D721Med (cell line): Measurements from ENCODE around the gene POFUT2.

Source experiments
- DNase-seq: peaks from one replicate; pipeline ENCODE4 v3.0.0; 2011; ENCODE audit warnings: low spot score; ENCODE audit not compliant: insufficient read length
- FAIRE-seq: peaks from 2 replicates; lab custom pipeline; 2011; peaks lifted over from hg19 to GRCh38; lab: Jason Lieb, UNC
- TF ChIP-seq, protein P1 (sequence below): IDR thresholded peaks from 2 replicates; pipeline ENCODE4 v1.5.1; 2012; ENCODE audit warnings: mild to moderate bottlenecking, control low read depth; ENCODE audit not compliant: insufficient read depth; ENCODE audit errors: missing control alignments

Gene POFUT2

DNA sequence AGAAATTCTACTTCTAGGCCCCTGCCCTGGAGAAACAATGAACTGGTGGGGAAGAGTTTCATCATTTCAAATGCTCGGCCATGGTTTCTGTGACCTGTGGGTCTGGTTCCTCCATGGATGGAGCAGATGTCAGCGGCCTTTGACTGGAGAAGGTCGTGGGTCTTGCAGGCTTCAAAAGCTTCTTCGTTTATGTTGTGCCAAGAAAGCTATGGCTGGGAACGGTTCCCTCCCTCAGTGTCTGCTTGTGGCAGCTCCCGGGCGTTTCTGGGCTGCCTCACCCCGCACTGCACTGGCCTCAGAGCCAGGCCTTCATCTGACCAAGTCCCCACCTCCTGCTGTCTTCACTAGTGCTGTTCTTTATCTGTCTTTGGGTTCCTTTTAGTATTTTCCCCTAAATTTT, 46.4 kb upstream of the POFUT2 start:
- no peak for DNase-seq
- no peak for FAIRE-seq
- TF ChIP-seq, protein P1, sequence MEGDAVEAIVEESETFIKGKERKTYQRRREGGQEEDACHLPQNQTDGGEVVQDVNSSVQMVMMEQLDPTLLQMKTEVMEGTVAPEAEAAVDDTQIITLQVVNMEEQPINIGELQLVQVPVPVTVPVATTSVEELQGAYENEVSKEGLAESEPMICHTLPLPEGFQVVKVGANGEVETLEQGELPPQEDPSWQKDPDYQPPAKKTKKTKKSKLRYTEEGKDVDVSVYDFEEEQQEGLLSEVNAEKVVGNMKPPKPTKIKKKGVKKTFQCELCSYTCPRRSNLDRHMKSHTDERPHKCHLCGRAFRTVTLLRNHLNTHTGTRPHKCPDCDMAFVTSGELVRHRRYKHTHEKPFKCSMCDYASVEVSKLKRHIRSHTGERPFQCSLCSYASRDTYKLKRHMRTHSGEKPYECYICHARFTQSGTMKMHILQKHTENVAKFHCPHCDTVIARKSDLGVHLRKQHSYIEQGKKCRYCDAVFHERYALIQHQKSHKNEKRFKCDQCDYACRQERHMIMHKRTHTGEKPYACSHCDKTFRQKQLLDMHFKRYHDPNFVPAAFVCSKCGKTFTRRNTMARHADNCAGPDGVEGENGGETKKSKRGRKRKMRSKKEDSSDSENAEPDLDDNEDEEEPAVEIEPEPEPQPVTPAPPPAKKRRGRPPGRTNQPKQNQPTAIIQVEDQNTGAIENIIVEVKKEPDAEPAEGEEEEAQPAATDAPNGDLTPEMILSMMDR: no peak

DNA sequence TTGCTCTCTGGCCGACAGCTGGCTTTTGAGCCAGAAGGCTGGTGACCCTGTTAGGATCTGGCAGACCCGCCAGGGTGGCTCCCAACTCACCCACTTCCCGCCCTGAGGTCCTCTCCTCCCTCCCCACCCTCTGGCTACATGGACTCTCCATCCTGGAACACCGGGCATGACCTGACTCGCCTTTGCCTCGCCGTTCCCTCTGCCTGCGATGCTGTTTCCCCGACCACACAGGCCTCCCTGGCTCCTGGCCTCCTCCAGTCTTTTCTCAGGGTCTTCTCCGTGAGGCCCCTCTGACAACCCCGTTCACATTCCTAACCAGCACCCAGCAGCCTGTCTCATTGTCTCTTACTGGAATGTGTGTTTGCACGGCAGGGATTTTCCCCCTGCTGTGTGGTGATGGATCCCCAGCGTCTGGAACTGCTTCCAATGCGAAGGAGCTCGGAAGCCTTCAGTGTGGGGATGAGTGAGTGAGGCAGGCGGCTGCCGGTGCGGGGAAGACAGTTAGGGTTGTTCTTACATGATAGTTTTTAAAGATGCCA, 46.0 kb upstream of the POFUT2 start:
- TF ChIP-seq, protein P1: no peak
- FAIRE-seq (no peak), DNase-seq (no peak)

DNA sequence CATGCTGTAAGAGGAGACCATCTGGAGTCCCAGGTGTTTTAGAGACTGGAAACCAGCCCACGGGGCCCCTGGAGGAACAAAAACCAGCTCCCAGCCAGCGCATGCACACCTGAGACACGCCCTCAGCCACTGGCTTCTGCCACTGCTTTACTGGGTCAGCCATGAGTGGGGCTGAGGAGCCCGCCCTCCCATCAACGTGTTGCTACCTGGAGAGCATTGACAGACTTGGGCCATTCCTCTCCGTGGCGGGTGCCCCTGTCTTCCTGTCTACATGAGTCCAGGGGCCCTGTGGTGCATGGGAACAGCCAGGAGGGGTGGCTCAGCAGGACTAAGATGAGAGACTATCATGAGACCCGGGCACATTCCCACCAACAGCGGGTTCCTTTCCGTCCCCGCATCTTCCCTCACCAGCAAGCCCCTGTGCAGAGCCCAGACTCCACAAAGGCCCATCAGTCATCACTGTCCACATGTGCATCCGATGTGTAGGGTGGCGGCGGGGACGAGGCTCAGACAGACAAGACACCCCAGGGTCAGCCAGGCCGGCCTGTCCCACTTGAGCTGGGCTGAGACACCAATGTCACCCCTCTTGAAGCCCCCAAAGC, 45.4 kb upstream of the POFUT2 start:
- TF ChIP-seq, protein P1: no peak
- FAIRE-seq (no peak), DNase-seq (no peak)

DNA sequence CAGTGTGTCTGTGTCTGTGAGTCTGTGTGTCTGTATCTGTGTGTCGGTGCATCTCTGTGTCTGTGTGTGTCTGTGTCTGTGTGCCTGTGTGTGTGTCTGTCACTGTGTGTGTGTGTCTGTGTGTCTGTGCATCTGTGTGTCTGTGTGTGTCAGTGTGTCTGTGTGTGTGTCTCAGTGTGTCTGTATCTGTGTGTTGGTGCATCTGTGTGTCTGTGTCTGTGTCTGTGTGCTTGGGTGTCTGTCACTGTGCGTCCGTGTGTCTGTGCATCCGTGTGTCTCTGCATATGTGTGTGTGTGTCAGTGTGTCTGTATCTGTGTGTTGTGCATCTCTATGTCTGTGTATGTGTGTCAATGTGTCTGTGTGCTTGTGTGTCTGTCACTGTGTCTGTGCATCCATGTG, 44.7 kb upstream of the POFUT2 start:
- DNase-seq: no peak
- no peak for FAIRE-seq
- TF ChIP-seq, protein P1: no peak

GRCh38 chr21:45331531-45332147, 43.9 kb upstream of the POFUT2 start:
- no peak for FAIRE-seq
- TF ChIP-seq, protein P1: no peak
- no peak for DNase-seq

GRCh38 chr21:45330851-45331261, 43.2 kb upstream of the POFUT2 start:
- FAIRE-seq: no peak
- no peak for DNase-seq
- TF ChIP-seq, protein P1: no peak

DNA sequence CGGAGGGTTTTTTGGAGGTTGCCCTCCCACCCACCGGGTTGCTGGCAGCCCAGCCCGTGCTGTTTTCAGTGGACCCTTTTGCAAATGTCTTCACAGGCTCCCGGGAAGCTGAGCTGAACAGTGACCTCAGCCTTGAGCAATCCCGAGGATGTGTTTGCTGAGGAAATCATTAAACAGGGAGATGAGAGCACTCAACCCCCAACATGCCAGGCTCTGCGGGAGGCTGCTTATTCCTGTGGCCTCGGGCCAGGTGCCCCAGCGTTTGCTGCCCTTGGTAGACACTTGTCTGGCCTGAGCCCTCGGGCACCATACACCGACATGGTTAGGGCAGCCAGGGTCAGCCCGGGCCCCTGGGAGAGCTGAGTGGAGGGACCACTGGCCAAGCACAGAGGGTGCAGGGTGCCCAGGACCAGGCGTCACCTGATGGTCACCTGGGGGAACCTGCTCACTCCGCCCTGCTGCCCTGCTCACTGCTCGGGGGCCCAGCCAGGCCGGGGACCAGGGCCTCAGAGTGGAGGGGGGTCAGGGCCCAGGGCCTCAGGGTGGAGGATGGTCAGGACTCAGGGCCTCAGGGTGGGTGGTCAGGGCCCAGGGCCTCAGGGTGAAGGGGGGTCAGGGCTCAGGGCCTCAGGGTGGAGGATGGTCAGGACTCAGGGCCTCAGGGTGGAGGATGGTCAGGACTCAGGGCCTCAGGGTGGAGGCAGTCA, 42.5 kb upstream of the POFUT2 start:
- FAIRE-seq: no peak
- TF ChIP-seq, protein P1: no peak
- DNase-seq: no peak
